Measurements from ENCODE around the gene IL2RA.
"Not testable (repeated sequence)": the region's sequence is repeated elsewhere in the genome, so short reads cannot be mapped to it uniquely, and the experiment has no call there.

IL2RA gene

DNA sequence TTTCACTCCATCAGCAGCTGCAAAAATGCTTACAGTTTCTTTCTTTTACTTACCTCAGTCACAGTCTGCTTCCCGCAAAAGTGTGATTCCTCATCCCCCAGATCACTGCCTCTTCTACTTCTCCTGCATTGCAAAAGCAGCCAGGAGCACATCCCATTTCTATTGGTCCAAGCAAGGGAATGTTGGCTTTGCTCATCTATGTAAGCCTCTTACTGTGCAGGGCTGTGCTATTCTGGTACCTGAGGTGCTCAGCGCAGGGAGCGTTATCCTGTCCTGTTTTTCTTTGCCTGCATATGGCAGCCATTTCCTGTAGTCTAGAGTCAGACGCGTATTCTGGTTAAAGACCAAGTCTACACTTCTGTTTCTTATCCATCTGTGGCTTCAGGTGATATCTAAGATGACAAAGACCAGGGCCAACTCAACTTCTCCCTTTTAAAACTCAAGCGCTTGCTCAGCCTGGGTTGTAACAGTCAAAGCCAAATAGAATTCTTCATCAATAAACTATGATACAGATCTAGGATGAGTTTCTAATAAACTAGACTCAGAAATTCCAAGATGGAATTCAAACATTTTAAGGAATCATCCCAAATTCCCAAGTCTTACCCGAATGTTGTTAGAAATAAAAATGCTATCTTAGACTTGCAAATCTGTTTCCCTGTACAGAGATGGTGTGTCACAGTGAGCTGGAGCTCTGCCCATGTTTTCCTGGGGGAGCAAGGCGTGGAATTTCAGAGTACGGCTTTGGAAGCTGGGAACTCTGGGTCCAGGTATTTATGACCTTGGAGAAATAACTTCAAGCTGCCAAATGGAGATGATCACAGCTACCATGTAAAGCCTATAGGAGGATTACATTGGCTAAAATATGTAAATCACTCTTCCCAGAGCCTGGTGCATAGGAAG is 20.6 kb upstream of the IL2RA start:
- no peak for DNase-seq

DNA sequence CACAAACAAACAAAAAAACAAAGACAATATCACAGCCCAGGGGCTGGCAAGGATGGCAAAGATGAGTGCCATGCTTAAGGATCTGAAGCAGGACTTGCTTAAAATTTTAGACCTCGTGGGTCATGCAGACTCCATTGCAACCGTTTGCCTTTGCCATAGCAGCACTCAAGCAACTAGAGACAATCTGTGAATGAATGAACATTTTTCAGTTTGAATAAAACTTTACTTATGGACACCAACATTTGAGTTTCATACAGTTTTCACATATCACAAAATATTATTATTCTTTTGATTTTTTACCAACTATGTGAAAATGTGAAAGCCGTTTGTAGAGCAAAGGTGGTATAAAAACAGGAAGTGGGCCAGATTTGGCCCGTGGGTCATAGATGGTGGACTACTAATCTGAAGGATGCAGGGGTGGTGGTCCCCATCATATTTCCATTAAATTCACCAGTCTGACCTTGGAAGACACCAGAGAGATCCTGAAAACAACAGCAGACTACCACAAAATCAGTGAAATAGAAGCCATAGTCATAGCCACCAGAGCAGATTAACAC is 18.3 kb upstream of the IL2RA start:
- DNase-seq, result no peak

DNA sequence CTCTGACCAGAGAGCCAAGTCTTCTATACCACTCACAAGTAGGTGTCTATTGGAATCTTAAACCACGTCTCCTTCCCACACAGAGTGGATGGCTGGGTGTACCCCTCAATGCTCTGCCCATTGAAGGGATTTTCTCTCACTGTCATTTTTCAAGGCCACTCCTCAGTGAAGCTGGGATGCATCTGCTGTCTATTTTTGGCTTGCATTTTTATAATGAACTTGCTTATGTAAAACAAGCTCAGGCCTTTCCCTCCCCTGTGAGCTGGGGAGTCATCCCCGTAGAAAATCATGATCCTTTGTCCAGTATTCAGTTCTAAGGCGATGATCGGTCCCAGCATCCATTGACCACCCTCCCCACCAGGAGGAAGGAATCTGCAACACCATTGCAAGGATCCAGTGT is 16.9 kb upstream of the IL2RA start:
- no peak for DNase-seq

DNA sequence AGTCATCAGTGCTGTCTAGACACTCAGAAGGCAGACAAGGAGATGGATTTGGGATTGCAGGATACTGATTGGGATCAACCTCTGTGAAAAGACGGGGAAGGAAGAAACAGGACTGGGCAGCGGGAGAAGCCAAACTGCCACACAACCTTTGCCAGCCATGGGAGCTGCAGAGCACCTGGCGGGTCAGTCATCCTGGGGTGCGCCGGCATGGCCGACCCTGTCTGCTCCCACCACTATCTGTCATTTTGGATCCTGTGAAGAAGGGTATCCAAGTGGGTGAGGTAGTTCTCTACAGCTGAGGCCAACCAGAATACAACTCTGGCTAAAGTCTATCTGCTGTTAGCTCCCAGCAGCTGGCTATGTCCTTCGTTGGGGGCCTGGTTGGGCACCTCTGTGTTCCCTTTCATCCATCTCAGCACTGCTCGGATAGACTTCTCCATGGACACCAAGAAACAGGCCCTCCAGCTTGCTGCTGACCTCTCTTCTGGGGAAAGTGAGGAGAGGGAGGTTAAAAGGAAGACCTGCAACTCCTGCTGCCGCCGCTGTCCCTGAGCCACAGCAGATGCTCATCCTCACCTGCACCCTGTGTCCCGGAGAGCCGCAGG is 15.0 kb upstream of the IL2RA start:
- no peak for DNase-seq

DNA sequence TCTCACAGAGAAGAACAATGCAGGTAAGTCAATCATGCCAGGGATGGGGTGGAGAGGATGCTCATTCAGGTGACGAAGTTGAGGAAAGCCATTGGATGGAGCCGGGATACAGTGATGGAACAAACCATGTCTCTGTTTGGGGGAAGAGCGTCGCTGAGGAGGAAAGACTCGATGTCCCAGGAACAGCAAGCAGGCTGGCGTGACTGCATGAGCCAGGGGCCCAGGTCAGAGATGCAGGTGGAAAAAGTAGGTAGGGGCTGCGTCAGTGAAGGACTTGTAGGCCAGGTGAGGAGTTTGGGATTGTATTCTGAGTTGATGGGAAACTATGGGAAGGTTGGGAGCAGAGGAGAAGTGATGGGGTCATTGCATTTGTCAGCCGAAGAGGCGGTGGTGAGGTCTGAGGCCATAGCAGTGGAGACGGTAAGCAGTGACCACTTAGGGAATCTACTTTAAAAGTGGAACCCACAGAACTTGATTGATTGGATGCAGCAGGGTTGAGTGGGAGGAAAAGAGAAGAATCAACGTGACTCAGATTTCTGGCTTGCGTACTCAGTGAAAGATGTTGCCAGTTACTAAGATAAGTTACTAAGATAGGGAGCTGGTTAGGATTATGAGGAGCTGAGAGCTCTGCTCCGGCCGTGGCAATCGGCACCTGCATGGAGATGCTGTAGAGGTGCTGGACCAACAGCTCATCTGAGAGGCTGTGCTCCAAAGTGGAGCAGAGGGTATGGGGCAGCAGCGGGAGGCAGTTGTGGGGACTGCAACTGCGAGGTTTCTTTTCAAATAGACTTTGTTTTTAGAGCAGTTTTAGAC is 12.5 kb upstream of the IL2RA start:
- no peak for DNase-seq

DNA sequence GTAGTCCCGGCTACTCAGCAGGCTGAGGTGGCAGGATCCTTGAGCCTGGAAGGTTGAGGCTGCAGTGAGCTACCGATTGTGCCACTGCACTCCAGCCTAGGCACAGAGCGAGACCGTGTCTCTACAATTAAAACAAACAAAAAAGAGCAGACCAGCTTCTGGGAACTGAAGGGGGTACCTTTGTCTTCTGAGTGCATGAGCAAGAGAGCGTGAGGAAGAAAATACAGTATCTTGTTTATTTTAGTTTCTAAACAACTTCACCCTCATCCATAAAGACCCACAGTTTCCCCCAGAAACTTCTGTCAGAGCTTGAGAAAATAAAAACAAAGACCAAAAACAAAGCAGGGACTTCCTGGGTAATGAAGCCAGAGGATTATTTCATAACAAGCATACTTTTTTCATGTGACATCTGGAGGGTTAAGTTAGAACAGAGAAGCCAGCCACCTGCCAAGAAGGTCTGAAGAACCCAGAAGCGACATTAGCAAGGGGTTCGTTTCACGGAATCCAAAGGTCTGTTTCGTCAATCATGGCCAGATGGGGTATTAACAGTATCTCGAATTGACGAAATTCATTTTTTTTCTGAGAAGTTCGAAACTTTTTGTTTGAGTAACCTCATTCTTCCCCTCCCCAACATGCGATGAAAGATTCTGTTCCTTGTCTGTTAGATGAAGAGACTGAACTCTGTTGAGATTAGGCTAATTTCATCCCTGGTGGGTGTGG is 10.2 kb upstream of the IL2RA start:
- no peak for DNase-seq

DNA sequence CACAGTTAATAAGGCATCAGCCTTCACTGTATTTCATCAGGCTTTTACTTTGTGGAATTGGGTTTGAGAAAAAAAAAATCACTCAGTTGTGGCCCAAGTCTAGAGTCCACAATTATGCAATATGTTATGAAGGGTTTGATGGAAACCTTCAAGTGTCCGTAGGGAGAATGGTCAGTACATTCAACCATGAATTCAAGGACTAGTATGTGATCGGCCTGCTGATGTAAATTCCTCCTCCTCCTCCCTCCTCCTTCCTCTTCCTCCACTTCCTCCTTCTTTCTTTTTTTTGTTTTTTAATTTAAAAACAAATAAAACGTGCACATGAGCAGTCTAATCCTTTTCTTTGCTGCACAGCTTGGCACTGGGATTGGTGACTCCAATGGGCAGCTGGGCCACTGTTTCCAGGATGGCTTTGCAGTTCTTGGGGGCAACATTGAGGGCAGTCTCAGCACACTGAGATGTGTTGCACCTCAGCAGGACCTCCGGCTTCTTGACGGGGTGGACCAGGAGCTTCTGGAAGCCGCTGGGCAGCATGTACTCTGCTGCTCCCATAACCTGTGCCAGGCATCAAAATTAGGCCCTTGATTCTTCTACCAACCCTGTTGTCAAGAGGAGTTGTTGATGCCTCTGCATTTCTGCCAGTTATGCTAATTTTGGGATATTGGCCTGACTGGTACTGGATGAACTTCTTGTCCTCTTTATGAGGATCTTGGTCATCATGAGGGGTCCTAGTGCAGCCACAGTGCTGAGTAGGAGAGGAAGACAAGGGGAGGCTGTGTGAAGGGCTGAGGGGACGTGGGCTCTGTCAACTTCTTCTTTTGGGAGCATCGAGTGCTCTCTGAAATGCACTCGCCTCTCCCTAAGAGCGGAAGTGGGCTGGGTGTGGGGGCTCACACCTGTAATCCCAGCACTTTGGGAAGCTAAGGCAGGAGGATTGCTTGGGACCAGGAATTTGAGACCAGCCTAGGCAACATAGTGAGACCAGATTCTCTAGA is 9.3 kb upstream of the IL2RA start:
- DNase-seq, result no peak

DNA sequence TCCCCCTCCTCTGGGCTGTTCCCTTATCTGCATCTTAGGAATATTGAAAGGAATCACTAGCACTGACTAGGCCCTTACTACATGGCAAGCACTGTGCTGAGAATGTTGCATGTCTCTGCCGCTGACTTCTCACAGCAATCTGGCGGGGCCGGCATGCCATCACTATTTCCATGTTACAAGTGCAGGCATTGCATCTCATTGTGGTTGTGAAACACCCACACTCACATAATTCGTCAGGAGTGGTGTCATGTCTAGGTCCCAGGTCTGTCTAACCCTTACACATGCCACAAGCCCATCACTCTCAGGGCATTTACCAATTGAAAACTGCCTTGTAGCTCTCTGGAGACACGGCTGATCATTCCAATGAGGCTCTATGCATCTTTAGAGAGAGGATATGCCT is 8.5 kb upstream of the IL2RA start:
- DNase-seq, result no peak

DNA sequence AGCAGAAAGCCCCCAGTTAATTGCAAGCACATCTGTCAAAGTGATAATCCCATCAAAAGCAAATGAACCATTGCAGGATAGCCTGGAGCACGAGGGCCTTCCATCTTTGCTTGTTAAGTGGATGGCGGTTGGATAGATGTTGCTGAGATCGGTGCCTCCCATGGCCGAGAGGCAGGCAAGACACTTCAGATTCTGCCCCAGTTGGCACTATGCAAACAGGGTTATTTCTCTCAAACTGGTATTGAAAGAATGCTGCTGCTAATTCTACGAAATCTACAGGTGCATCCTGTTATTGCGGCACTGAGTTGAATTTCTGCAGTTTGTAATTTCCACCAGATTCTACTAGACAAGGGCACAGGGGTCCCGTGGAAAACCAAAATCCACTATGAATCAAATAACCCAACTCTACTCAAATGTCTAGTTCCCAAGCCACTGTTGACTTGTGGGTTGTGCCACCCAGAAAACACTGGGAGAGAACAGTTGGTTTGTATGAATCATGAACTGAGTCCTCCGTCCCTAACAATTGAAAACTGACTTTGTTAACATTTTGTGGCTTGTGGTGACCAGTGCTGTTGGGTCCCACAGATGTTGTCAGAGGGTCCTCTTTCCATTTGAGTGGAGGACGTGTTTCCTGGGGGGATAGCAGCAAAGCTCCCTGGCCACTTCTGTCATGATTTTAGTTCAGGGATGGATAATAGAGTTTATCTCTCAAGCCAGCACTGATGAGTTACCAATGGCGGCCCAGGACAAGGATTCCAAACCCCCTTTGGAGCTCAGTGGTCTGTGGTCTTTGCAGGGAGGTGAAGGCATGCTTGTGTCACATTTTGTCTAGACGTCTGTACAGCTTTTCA is 7.1 kb upstream of the IL2RA start:
- no peak for DNase-seq

DNA sequence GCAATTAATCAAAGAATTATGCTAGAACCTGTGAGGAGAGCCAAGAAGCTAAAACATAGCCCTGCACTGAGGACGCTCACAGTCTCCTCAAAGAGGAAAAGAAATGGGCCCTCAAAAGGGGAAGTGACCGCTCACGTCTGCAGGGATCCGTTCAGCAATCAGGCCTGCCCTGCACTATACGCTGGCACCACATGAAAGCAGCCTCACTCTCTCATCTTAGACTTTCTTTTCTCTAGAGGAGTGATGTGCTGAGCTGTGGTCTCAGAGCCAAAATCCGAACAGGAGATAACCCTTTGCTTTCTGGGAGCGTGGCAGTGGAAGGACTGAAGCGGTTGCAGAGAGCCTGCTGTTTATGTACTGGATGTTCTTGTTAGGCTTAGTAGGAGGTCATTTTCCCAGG is 6.3 kb upstream of the IL2RA start:
- no peak for DNase-seq

DNA sequence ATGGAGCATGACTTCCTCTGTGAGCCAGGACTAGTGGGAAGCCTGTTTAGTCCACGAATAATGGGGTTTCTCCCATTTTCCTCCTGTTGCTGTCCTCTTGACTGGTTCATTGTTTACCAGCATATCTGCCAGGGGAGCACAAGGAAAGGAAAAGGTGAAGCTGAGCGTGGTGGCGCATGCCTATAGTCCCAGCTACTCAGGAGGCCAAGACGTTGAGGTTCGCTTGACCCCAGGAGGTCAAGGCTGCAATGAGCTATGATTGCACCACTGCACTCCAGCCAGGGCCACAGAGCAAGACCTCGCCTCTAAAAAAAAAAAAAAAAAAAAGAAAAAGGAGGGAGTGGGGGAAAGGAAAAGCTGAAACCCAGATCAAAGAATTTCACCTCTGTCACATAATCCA is 5.8 kb upstream of the IL2RA start:
- no peak for DNase-seq

DNA sequence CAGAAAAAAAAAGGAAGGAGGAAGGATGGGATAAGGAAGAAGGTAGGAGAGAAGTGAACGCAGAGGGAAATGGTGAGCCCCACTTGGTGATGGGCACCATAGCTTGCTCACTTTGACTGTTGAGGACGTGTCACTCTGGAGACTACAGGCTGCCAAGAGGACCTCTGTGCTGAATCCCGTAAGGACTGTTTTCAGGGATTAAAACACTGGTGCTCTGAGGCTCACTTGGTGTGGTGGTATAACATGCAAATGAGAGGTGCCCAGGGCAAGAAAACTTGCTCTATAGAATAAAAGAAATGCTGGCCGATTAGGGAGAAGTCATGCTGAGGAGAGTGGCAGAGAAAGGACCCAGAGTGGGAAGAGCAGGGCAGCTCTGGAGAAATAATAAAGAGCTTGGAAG is 5.3 kb upstream of the IL2RA start:
- no peak for DNase-seq

DNA sequence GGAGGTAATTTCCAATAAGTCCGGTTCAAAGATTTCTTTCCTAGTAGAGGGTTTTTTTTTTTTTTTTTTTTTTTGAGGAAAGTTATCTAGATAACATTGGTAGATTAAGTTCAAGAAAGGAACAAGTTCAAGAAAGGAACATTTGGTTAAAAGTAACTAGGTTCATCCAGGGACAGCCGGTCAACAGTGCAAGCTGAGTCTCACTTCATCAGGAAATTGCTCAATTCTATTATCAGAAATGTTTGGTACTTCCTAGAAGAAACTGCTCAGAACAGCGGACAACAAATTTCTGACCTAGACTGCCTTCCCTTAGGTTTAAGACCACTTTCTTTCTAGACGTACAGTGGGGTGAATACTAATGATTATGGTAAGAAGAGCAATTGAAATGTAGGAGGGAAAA is 3.7 kb upstream of the IL2RA start:
- DNase-seq, result no peak

DNA sequence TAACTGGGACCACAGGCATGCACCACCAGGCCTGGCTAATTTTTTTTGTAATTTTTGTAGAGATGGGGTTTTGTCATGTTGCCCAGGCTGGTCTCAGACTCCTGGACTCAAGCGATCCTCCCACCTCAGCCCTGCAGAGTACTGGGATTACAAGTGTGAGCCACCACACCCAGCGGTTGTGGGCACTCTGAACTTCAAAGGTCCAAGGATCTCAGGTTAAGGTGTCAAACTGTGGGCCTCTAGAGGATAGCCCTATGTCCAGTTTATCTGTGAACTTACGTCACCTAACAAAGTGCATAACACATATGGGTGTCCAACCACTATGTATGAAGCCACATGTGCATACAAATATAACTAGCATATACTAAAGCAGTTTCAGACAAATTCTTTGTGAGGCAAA is 3.2 kb upstream of the IL2RA start:
- DNase-seq, result no peak

DNA sequence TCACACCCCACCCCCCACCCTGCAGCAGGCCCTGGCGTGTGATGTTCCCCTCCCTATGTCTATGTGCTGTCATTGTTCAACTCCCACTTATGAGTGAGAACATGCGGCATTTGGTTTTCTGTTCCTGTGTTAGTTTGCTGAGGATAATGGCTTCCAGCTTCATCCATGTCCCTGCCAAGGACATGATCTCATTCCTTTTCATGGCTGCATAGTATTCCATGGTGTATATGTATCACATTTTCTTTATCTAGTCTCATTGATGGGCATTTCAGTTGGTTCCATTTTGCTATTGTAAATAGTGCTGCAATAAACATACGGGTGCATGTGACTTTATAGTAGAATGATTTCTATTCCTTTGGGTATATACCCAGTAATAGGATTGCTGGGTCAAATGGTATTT is 2.6 kb upstream of the IL2RA start:
- not testable (repeated sequence) for DNase-seq

DNA sequence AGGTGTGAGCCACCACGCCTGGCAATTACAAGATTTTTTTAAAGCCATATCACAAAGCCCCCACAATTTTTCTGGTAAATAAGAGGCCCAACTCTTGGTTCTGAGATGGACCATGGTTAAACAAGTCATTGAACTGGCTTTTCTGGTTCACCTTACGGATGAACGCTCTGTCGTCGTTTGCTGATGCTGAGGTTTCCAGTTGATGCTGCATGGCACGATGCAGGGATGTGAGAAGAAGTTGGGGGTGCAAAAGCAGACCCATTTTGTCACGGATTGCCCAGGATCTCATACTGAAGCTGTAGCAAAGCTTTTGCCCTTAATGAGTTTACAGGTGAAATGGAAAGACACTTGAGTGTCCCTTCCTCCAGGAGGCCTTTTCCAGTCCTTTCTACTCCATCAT is 2.0 kb upstream of the IL2RA start:
- no peak for DNase-seq

DNA sequence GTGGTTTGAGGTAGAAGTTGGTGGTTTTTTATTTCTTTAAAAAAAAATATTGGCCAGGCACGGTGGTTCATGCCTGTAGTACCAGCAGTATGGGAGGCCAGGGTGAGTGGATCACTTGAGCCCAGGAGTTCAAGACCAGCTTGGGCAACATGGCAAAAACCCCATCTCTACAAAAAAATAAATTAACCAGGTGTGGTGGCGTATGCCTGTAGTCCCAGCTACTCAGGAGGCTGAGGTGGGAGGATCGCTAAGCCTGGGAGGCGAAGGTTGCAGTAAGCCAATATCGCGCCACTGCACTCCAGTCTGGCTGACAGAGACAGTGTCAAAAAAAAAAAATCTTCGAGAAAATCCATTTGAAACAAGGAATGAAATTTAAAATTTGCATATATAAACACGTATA is 1.1 kb downstream of the IL2RA start:
- no peak for DNase-seq

DNA sequence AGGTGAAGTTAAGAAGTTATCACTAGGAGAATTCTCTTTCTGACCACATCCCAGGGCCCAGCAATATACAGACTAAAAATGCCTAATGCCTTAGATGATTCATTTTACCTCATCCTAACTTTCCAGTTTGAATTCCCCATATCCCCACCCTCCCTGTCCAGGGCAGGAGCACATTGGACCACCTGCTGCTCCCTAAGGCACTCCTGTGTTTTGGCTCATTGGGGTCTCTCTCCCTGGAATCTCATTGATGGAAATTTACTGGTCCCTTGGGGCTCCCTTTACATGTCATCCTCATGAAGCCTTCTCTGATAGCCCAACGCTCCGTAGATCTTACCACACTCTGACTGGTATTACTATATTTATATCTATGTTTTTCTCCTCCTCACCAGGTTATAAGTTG is 2.7 kb downstream of the IL2RA start:
- no peak for DNase-seq

DNA sequence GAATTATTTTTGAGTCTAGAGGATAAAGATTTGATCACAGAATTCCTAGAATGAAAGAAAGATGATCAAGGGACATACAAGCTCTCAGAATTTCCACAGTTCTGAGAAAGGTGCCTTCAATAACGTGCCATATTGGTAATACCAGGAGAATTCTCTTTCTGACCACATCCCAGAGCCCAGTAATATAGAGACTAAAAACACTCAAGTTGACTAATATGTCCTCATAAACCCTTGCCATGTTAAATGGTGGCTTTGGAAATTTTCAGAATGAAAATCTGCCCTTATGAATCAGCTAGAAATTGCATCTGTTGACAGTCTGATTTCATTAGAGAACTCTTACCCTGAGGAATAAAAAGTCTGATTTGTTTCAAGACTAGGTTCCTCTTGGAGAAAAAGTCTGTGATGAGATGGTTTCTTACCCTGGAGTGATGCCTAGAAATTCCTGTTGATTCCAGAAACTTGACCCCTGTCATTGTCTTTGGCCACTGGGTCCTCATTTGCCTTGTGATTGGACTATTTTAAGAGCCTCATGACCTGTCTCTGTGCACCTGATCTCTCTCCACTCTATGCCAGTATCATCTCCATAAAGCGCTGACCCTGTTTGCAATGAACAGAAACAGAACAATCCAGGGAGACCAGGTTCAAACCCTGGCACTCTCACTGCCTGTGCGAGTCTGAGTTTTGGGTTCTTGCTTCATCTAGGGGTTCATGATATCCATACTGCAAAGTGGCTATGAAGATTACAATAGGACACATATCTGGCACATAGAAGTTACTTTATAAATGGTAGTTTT is 3.3 kb downstream of the IL2RA start:
- DNase-seq, result no peak
